HUES6 (cell line): ENCODE measurements around the gene ROR2.

Experiments used
- H3K27ac ChIP-seq: 2 replicates; pipeline ENCODE4 v1.7.0; 2013; ENCODE audit warnings: low read depth, mild to moderate bottlenecking, low read length, inconsistent platforms
- H3K27me3 ChIP-seq: 2 replicates; pipeline ENCODE4 v1.6.1; 2013; ENCODE audit warnings: low read length; ENCODE audit not compliant: control insufficient read depth, insufficient read depth
- H3K36me3 ChIP-seq: 2 replicates; pipeline ENCODE4 v1.6.1; 2013; ENCODE audit warnings: low read length; ENCODE audit not compliant: control insufficient read depth, insufficient read depth
- H3K4me1 ChIP-seq: 2 replicates; pipeline ENCODE4 v1.6.1; 2013; ENCODE audit warnings: low read length; ENCODE audit not compliant: control insufficient read depth, insufficient read depth
- H3K4me3 ChIP-seq: 2 replicates; pipeline ENCODE4 v1.5.1; 2013; ENCODE audit warnings: low read depth, low read length
- H3K9ac ChIP-seq: one replicate; pipeline ENCODE4 v1.6.1; 2013; ENCODE audit warnings: mild to moderate bottlenecking, low read length
- H3K9me3 ChIP-seq: 2 replicates; pipeline ENCODE4 v1.6.1; 2013; ENCODE audit warnings: low read depth, low read length; ENCODE audit not compliant: control insufficient read depth, insufficient read depth

Gene ROR2

GRCh38 chr9:91790917-91791316, 159.1 kb downstream of the ROR2 start:
- Histone ChIP-seq H3K4me1 (peaks cover 4% of the 10 kb centered on the region; the same call in 1 of the 2 replicates), H3K27ac (no peak overlapping the region), H3K9me3 (peaks cover 5% of the 10 kb centered on the region; the same call in 1 of the 2 replicates), H3K36me3 (no peaks in the 10 kb centered on the region), H3K9ac (no peak overlapping the region), H3K4me3 (no peak overlapping the region), H3K27me3 (no peaks in the 10 kb centered on the region)

- peaks cover 5% of the 10 kb centered on the region; the same call in 1 of the 2 replicates for H3K9me3 ChIP-seq
- no peak overlapping the region for H3K4me3 ChIP-seq
- H3K4me1 ChIP-seq = 0 out of 2 replicates have a peak, but pooled peaks cover 4% of the 10 kb centered on the region
- H3K27ac ChIP-seq = no peak overlapping the region
- no peak overlapping the region for H3K9ac ChIP-seq
- no peaks in the 10 kb centered on the region for H3K36me3 ChIP-seq
- H3K27me3 ChIP-seq = no peaks in the 10 kb centered on the region
Observed at GRCh38 chr9:91789941-91790340, 160.1 kb downstream of the ROR2 start.

- H3K4me1 ChIP-seq = 0 out of 2 replicates have a peak, but pooled peaks cover 4% of the 10 kb centered on the region
- H3K27me3 ChIP-seq = no peaks in the 10 kb centered on the region
- H3K9ac ChIP-seq = no peak overlapping the region
- H3K36me3 ChIP-seq = no peaks in the 10 kb centered on the region; the same call in 1 of the 2 replicates
- no peak overlapping the region for H3K4me3 ChIP-seq
- peaks cover 9% of the 10 kb centered on the region for H3K9me3 ChIP-seq
- no peak overlapping the region for H3K27ac ChIP-seq
Observed at GRCh38 chr9:91787931-91788330, 162.1 kb downstream of the ROR2 start.

GRCh38 chr9:91786132-91786896, 163.7 kb downstream of the ROR2 start:
- Histone ChIP-seq H3K27me3 (no peaks in the 10 kb centered on the region), H3K4me1 (0 out of 2 replicates have a peak, but pooled peaks cover 9% of the 10 kb centered on the region), H3K36me3 (no peaks in the 10 kb centered on the region; the same call in 1 of the 2 replicates), H3K4me3 (no peak overlapping the region), H3K9ac (no peak overlapping the region), H3K9me3 (peaks cover 11% of the 10 kb centered on the region), H3K27ac (no peak overlapping the region)

GRCh38 chr9:91785447-91785842, 164.6 kb downstream of the ROR2 start:
- H3K9me3 ChIP-seq = peaks cover 11% of the 10 kb centered on the region
- no peaks in the 10 kb centered on the region for H3K27me3 ChIP-seq
- H3K27ac ChIP-seq = no peak overlapping the region
- H3K36me3 ChIP-seq = no peaks in the 10 kb centered on the region; the same call in 1 of the 2 replicates
- no peak overlapping the region for H3K4me3 ChIP-seq
- no peak overlapping the region for H3K9ac ChIP-seq
- peaks cover 12% of the 10 kb centered on the region; the same call in 1 of the 2 replicates for H3K4me1 ChIP-seq

- Histone ChIP-seq H3K9ac (no peak overlapping the region), H3K4me1 (peaks cover 12% of the 10 kb centered on the region; the same call in 1 of the 2 replicates), H3K36me3 (no peaks in the 10 kb centered on the region; the same call in 1 of the 2 replicates), H3K27me3 (no peaks in the 10 kb centered on the region), H3K4me3 (no peak overlapping the region), H3K27ac (no peak overlapping the region), H3K9me3 (peaks cover 11% of the 10 kb centered on the region)
Observed at GRCh38 chr9:91784673-91785446, 165.2 kb downstream of the ROR2 start.

GRCh38 chr9:91783876-91784672, 166.0 kb downstream of the ROR2 start:
- no peak overlapping the region for H3K4me3 ChIP-seq
- no peak overlapping the region for H3K27ac ChIP-seq
- no peaks in the 10 kb centered on the region; the same call in 1 of the 2 replicates for H3K36me3 ChIP-seq
- no peaks in the 10 kb centered on the region for H3K27me3 ChIP-seq
- peaks cover 12% of the 10 kb centered on the region; the same call in 1 of the 2 replicates for H3K4me1 ChIP-seq
- peaks cover 11% of the 10 kb centered on the region for H3K9me3 ChIP-seq
- H3K9ac ChIP-seq = no peak overlapping the region

- no peak overlapping the region for H3K9ac ChIP-seq
- no peaks in the 10 kb centered on the region for H3K27me3 ChIP-seq
- H3K4me1 ChIP-seq = peaks cover 12% of the 10 kb centered on the region; the same call in 1 of the 2 replicates
- H3K36me3 ChIP-seq = no peaks in the 10 kb centered on the region; the same call in 1 of the 2 replicates
- peaks cover 9% of the 10 kb centered on the region for H3K9me3 ChIP-seq
- no peak overlapping the region for H3K4me3 ChIP-seq
- H3K27ac ChIP-seq = no peak overlapping the region
Observed at GRCh38 chr9:91783411-91783810, 166.6 kb downstream of the ROR2 start.

- Histone ChIP-seq H3K27ac (no peak overlapping the region), H3K9me3 (peaks cover 6% of the 10 kb centered on the region), H3K4me1 (peaks cover 12% of the 10 kb centered on the region; the same call in 1 of the 2 replicates), H3K9ac (no peak overlapping the region), H3K36me3 (no peaks in the 10 kb centered on the region; the same call in 1 of the 2 replicates), H3K27me3 (no peaks in the 10 kb centered on the region), H3K4me3 (no peak overlapping the region)
Observed at GRCh38 chr9:91782708-91783214, 167.3 kb downstream of the ROR2 start.

- Histone ChIP-seq H3K9me3 (peaks cover 6% of the 10 kb centered on the region), H3K36me3 (no peaks in the 10 kb centered on the region; the same call in 1 of the 2 replicates), H3K27ac (no peak overlapping the region), H3K27me3 (no peaks in the 10 kb centered on the region), H3K4me3 (no peak overlapping the region), H3K9ac (no peak overlapping the region), H3K4me1 (peaks cover 12% of the 10 kb centered on the region; the same call in 1 of the 2 replicates)
Observed at GRCh38 chr9:91781906-91782305, 168.1 kb downstream of the ROR2 start.
